Transverse colon (tissue), 3 donors: Measurements from ENCODE around the gene TEKT1.

Experiments used
- EP300 ChIP-seq: sonication (generic); formaldehyde crosslinking; IDR thresholded peaks from one replicate; pipeline ENCODE4 v1.6.1; 2017; ENCODE audit warnings: antibody characterized with exemption, low read depth
- TF ChIP-seq, protein P1 (sequence below), 5 experiments: fragments of 200-600 bp in 3 of 5; fragments of 450-650 bp in 2 of 5; sonication (generic) in 3 of 5; IDR thresholded peaks; 1 replicate in 2 of 5; 2 replicates in 3 of 5; pipeline ENCODE4 v1.5.1; 2016 to 2017; ENCODE audit warnings: antibody characterized with exemption in 5 of 5, inconsistent platforms in 3 of 5, mild to moderate bottlenecking in 2 of 5, moderate library complexity in 1 of 5

DNA sequence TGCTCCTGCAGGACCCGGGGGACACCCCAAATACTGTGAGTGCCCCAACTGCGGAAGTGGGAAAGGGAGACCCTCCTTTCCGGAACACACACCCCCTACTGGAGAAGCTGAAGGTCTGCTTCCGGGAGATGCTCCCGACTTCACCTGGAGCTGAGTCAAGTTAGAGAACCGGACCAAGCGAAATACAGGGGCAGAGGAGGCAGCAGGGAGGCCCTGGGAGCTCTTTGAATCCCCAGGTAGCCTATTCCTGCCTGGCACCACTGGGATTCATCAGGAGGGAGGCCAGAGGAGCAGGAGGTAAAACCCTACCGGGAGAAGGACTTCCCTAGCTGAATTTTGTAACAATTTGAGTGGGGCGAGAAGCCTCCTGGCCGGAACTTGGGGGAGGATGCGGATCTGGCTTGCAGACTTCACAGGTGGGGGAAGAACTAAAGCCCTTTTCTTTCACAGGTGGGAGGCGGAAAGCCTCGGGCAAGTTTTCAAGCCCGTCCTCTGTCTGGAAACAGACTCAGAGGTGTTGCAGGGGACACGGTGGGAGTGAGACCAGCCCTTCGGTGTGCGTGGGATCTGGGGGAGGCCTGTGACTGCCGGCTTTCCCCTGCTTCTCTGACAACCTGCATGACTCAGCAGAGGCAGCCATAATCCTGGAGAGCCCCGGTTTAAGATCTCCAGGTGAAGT lies 22.4 kb upstream of the TEKT1 start:
- no peak for TF ChIP-seq EP300
- TF ChIP-seq, protein P1, sequence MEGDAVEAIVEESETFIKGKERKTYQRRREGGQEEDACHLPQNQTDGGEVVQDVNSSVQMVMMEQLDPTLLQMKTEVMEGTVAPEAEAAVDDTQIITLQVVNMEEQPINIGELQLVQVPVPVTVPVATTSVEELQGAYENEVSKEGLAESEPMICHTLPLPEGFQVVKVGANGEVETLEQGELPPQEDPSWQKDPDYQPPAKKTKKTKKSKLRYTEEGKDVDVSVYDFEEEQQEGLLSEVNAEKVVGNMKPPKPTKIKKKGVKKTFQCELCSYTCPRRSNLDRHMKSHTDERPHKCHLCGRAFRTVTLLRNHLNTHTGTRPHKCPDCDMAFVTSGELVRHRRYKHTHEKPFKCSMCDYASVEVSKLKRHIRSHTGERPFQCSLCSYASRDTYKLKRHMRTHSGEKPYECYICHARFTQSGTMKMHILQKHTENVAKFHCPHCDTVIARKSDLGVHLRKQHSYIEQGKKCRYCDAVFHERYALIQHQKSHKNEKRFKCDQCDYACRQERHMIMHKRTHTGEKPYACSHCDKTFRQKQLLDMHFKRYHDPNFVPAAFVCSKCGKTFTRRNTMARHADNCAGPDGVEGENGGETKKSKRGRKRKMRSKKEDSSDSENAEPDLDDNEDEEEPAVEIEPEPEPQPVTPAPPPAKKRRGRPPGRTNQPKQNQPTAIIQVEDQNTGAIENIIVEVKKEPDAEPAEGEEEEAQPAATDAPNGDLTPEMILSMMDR (IDR thresholded peaks at IDR 0.05): no peak
